GM23338 (cell line): ENCODE data around the gene LRRC18. TPM values are rescaled to one million over a fixed set of nuclear protein-coding genes. Genes with fewer than 3 reads are reported as not detected.

Experiments
- ATAC-seq: fragments of 200-7000 bp; cut with Tn5 transposase; 3 replicates; pipeline ENCODE4 v1.9.1; 2020
- DNase-seq: peaks from one replicate; pipeline ENCODE4 v3.0.0-alpha.2; 2015; ENCODE audit warnings: low spot score
- H2AFZ ChIP-seq: fragments of 200-600 bp; sonication (generic); 2 replicates; pipeline ENCODE4 v1.8.0; 2016; ENCODE audit warnings: antibody characterized with exemption, mild to moderate bottlenecking, moderate library complexity
- H3F3A ChIP-seq: fragments of 200-600 bp; sonication (generic); replicated peaks from 2 replicates; pipeline ENCODE4 v1.8.0; 2017; ENCODE audit warnings: antibody characterized with exemption, mixed run types, low read depth
- H3K27ac ChIP-seq: fragments of 200-600 bp; sonication (generic); 2 replicates; pipeline ENCODE4 v1.6.1; 2016; ENCODE audit warnings: low read depth
- H3K27me3 ChIP-seq: fragments of 200-600 bp; sonication (generic); 2 replicates; pipeline ENCODE4 v1.8.0; 2016; ENCODE audit warnings: mild to moderate bottlenecking, mixed run types, moderate library complexity; ENCODE audit not compliant: insufficient read depth
- H3K36me3 ChIP-seq: fragments of 200-600 bp; sonication (generic); 2 replicates; pipeline ENCODE4 v1.8.0; 2016; ENCODE audit warnings: mild to moderate bottlenecking; ENCODE audit not compliant: insufficient read depth
- H3K4me1 ChIP-seq: fragments of 200-600 bp; sonication (generic); 2 replicates; pipeline ENCODE4 v1.8.0; 2016; ENCODE audit warnings: mild to moderate bottlenecking, moderate library complexity; ENCODE audit not compliant: insufficient read depth
- H3K4me2 ChIP-seq: fragments of 200-600 bp; sonication (generic); 2 replicates; pipeline ENCODE4 v1.7.1; 2017; ENCODE audit warnings: mixed run types
- H3K4me3 ChIP-seq: fragments of 200-600 bp; sonication (generic); 2 replicates; pipeline ENCODE4 v1.6.1; 2016; ENCODE audit warnings: mixed run types
- H3K79me2 ChIP-seq: fragments of 200-600 bp; sonication (generic); replicated peaks from 2 replicates; pipeline ENCODE4 v1.8.0; 2017; ENCODE audit warnings: mild to moderate bottlenecking; ENCODE audit not compliant: insufficient read depth
- H3K9me2 ChIP-seq: fragments of 200-600 bp; sonication (generic); 2 replicates; pipeline ENCODE4 v1.8.0; 2017; ENCODE audit not compliant: insufficient read depth
- H4K20me1 ChIP-seq: fragments of 200-600 bp; sonication (generic); replicated peaks from 2 replicates; pipeline ENCODE4 v1.8.0; 2017; ENCODE audit warnings: mild to moderate bottlenecking; ENCODE audit not compliant: insufficient read depth
- H3K27ac Mint-ChIP-seq: 2 replicates; pipeline ENCODE4 v1.8.0; 2020; ENCODE audit warnings: inconsistent platforms, mild to moderate bottlenecking, moderate library complexity, mixed read lengths
- H3K27me3 Mint-ChIP-seq: 3 replicates; pipeline ENCODE4 v1.8.0; 2022; ENCODE audit warnings: low read depth, mild to moderate bottlenecking, moderate library complexity, mixed read lengths, inconsistent platforms; ENCODE audit not compliant: insufficient read depth, poor library complexity
- H3K36me3 Mint-ChIP-seq: 3 replicates; pipeline ENCODE4 v1.8.0; 2021; ENCODE audit warnings: low read depth, mild to moderate bottlenecking, inconsistent platforms, moderate library complexity, mixed read lengths
- H3K4me1 Mint-ChIP-seq: 3 replicates; pipeline ENCODE4 v1.8.0; 2020; ENCODE audit warnings: mild to moderate bottlenecking, inconsistent platforms, mixed read lengths
- H3K4me3 Mint-ChIP-seq: 3 replicates; pipeline ENCODE4 v1.8.0; 2021; ENCODE audit warnings: moderate library complexity, mild to moderate bottlenecking, inconsistent platforms, mixed read lengths
- H3K9me3 Mint-ChIP-seq: 3 replicates; pipeline ENCODE4 v1.8.0; 2020; ENCODE audit warnings: moderate library complexity, mild to moderate bottlenecking, inconsistent platforms, mixed read lengths
- CREB1 ChIP-seq: fragments of 250-450 bp; sonication (Bioruptor Pico); IDR thresholded peaks from 2 replicates; pipeline ENCODE4 v1.5.0; 2020; ENCODE audit warnings: low read depth, mild to moderate bottlenecking, moderate library complexity
- EZH2 ChIP-seq: fragments of 200-600 bp; sonication (generic); IDR thresholded peaks from one replicate; pipeline ENCODE4 v1.8.0; 2017; ENCODE audit warnings: antibody characterized with exemption, mild to moderate bottlenecking, low read depth; ENCODE audit not compliant: unreplicated experiment
- EZH2phosphoT487 ChIP-seq: fragments of 200-600 bp; sonication (generic); IDR thresholded peaks from one replicate; pipeline ENCODE4 v1.8.1; 2018; ENCODE audit warnings: antibody characterized with exemption; ENCODE audit not compliant: unreplicated experiment
- JUNB ChIP-seq: IDR thresholded peaks from one replicate; pipeline ENCODE4 v1.6.1; 2016; ENCODE audit warnings: antibody characterized with exemption; ENCODE audit not compliant: unreplicated experiment
- NANOG ChIP-seq: IDR thresholded peaks from 2 replicates; pipeline ENCODE4 v1.6.1; 2016; ENCODE audit warnings: antibody characterized with exemption, borderline replicate concordance
- POLR2AphosphoS5 ChIP-seq: IDR thresholded peaks from 2 replicates; pipeline ENCODE4 v1.6.1; 2016; ENCODE audit warnings: antibody characterized with exemption, low read depth
- STAT1 ChIP-seq: IDR thresholded peaks from one replicate; pipeline ENCODE4 v1.6.1; 2016; ENCODE audit warnings: antibody characterized with exemption; ENCODE audit not compliant: unreplicated experiment
- ZNF114 ChIP-seq: fragments of 250-450 bp; sonication (Bioruptor Pico); IDR thresholded peaks from 2 replicates; pipeline ENCODE4 v1.5.0; 2020; ENCODE audit warnings: mild to moderate bottlenecking, moderate library complexity
- ZNF331 ChIP-seq: fragments of 250-450 bp; sonication (Bioruptor Pico); IDR thresholded peaks from 2 replicates; pipeline ENCODE4 v1.5.0; 2020; ENCODE audit warnings: low read depth, mild to moderate bottlenecking, moderate library complexity
- polyA plus RNA-seq: library from polyadenylated mRNA; unstranded; fragments of >200 nt; fragmentation: Nextera tagmentation; extraction: Ambion mirVana; gene quantifications from 2 replicates; pipeline ENCODE4 v1.2.1, GENCODE V29; 2016
- total RNA-seq: library from RNA; depleted of rRNA; stranded (reverse); fragments of >200 nt; shearing (Covaris generic); gene quantifications from 2 replicates; pipeline ENCODE4 v1.2.3, GENCODE V29; 2014
- TF ChIP-seq, protein P1 (sequence below), 2 experiments: fragments of 200-600 bp in 1 of 2; sonication (generic) in 1 of 2; conservative IDR thresholded peaks; 2 replicates each; pipeline versions ENCODE4 v1.5.1 to v1.6.1; 2016 to 2017; ENCODE audit warnings: antibody characterized with exemption in 2 of 2, low read depth in 2 of 2, mild to moderate bottlenecking in 2 of 2, moderate library complexity in 1 of 2
- TF ChIP-seq, protein P2 (sequence below): fragments of 250-450 bp; sonication (Bioruptor Pico); IDR thresholded peaks from 2 replicates; pipeline ENCODE4 v1.5.0; 2020; ENCODE audit warnings: mild to moderate bottlenecking, moderate library complexity
- TF ChIP-seq, protein P3 (sequence below): IDR thresholded peaks from 2 replicates; pipeline ENCODE4 v1.6.1; 2016; ENCODE audit warnings: antibody characterized with exemption
- TF ChIP-seq, protein P4 (sequence below): IDR thresholded peaks from one replicate; pipeline ENCODE4 v1.6.1; 2018; ENCODE audit warnings: antibody characterized with exemption; ENCODE audit not compliant: unreplicated experiment

LRRC18 gene
- total and polyA plus RNA-seq, 2 experiments from 2014 or later, result not detected

DNA sequence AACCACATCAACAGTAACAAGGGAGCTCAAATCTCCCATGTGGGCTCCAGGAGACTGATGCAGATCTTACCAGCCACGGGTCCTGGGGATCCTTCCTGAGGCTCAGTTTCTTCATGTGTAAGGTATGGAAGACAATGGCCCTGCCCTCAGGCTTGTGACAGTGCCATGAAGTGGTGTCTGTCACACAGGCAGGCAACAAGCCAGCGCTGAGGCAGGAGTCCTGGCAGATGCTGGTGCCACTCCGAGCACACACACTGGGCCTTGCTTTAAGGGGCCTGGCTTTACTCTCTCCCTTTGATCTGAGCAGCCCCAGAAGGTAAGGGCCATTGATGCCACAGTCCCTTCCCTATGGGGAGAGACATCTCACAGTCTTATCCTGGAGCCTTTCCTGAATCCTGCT lies 28.4 kb upstream of the LRRC18 start:
- Histone ChIP-seq H3K4me2 (no peak overlapping the region), H3K4me1 (no peaks in the 10 kb centered on the region), H3K79me2 (no peaks in the 10 kb centered on the region), H3F3A (no peaks in the 10 kb centered on the region), H2AFZ (no peak overlapping the region), H3K27ac (no peak overlapping the region), H4K20me1 (no peaks in the 10 kb centered on the region), H3K9me2 (no peaks in the 10 kb centered on the region), H3K36me3 (no peaks in the 10 kb centered on the region), H3K27me3 (no peaks in the 10 kb centered on the region), H3K4me3 (no peak overlapping the region)
- ATAC-seq, result no peak
- H3K27me3 Mint-ChIP-seq, result peaks cover 4% of the 10 kb centered on the region
- H3K27ac Mint-ChIP-seq, result no peak overlapping the region
- H3K4me1 Mint-ChIP-seq, result no peaks in the 10 kb centered on the region
- H3K9me3 Mint-ChIP-seq, result no peaks in the 10 kb centered on the region
- no peak for DNase-seq
- H3K36me3 Mint-ChIP-seq, result no peaks in the 10 kb centered on the region
- TF ChIP-seq EZH2 (no peak), CREB1 (CRISPR knock-in tag) (no peak), POLR2AphosphoS5 (no peak), STAT1 (no peak), ZNF114 (no peak), NANOG (no peak), EZH2phosphoT487 (no peak), JUNB (no peak), ZNF331 (CRISPR knock-in tag) (no peak)
- TF ChIP-seq, protein P1, sequence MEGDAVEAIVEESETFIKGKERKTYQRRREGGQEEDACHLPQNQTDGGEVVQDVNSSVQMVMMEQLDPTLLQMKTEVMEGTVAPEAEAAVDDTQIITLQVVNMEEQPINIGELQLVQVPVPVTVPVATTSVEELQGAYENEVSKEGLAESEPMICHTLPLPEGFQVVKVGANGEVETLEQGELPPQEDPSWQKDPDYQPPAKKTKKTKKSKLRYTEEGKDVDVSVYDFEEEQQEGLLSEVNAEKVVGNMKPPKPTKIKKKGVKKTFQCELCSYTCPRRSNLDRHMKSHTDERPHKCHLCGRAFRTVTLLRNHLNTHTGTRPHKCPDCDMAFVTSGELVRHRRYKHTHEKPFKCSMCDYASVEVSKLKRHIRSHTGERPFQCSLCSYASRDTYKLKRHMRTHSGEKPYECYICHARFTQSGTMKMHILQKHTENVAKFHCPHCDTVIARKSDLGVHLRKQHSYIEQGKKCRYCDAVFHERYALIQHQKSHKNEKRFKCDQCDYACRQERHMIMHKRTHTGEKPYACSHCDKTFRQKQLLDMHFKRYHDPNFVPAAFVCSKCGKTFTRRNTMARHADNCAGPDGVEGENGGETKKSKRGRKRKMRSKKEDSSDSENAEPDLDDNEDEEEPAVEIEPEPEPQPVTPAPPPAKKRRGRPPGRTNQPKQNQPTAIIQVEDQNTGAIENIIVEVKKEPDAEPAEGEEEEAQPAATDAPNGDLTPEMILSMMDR (conservative IDR thresholded peaks at IDR 0.05; ENCODE audit: low read depth in 2 of 2), result no peak
- TF ChIP-seq, protein P2, sequence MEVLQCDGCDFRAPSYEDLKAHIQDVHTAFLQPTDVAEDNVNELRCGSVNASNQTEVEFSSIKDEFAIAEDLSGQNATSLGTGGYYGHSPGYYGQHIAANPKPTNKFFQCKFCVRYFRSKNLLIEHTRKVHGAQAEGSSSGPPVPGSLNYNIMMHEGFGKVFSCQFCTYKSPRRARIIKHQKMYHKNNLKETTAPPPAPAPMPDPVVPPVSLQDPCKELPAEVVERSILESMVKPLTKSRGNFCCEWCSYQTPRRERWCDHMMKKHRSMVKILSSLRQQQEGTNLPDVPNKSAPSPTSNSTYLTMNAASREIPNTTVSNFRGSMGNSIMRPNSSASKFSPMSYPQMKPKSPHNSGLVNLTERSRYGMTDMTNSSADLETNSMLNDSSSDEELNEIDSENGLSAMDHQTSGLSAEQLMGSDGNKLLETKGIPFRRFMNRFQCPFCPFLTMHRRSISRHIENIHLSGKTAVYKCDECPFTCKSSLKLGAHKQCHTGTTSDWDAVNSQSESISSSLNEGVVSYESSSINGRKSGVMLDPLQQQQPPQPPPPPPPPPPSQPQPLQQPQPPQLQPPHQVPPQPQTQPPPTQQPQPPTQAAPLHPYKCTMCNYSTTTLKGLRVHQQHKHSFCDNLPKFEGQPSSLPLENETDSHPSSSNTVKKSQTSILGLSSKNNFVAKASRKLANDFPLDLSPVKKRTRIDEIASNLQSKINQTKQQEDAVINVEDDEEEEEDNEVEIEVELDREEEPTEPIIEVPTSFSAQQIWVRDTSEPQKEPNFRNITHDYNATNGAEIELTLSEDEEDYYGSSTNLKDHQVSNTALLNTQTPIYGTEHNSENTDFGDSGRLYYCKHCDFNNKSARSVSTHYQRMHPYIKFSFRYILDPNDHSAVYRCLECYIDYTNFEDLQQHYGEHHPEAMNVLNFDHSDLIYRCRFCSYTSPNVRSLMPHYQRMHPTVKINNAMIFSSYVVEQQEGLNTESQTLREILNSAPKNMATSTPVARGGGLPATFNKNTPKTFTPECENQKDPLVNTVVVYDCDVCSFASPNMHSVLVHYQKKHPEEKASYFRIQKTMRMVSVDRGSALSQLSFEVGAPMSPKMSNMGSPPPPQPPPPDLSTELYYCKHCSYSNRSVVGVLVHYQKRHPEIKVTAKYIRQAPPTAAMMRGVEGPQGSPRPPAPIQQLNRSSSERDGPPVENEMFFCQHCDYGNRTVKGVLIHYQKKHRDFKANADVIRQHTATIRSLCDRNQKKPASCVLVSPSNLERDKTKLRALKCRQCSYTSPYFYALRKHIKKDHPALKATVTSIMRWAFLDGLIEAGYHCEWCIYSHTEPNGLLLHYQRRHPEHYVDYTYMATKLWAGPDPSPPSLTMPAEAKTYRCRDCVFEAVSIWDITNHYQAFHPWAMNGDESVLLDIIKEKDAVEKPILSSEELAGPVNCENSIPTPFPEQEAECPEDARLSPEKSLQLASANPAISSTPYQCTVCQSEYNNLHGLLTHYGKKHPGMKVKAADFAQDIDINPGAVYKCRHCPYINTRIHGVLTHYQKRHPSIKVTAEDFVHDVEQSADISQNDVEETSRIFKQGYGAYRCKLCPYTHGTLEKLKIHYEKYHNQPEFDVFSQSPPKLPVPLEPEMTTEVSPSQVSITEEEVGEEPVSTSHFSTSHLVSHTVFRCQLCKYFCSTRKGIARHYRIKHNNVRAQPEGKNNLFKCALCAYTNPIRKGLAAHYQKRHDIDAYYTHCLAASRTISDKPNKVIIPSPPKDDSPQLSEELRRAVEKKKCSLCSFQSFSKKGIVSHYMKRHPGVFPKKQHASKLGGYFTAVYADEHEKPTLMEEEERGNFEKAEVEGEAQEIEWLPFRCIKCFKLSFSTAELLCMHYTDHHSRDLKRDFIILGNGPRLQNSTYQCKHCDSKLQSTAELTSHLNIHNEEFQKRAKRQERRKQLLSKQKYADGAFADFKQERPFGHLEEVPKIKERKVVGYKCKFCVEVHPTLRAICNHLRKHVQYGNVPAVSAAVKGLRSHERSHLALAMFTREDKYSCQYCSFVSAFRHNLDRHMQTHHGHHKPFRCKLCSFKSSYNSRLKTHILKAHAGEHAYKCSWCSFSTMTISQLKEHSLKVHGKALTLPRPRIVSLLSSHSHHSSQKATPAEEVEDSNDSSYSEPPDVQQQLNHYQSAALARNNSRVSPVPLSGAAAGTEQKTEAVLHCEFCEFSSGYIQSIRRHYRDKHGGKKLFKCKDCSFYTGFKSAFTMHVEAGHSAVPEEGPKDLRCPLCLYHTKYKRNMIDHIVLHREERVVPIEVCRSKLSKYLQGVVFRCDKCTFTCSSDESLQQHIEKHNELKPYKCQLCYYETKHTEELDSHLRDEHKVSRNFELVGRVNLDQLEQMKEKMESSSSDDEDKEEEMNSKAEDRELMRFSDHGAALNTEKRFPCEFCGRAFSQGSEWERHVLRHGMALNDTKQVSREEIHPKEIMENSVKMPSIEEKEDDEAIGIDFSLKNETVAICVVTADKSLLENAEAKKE (CRISPR knock-in tag), result no peak
- TF ChIP-seq, protein P3, sequence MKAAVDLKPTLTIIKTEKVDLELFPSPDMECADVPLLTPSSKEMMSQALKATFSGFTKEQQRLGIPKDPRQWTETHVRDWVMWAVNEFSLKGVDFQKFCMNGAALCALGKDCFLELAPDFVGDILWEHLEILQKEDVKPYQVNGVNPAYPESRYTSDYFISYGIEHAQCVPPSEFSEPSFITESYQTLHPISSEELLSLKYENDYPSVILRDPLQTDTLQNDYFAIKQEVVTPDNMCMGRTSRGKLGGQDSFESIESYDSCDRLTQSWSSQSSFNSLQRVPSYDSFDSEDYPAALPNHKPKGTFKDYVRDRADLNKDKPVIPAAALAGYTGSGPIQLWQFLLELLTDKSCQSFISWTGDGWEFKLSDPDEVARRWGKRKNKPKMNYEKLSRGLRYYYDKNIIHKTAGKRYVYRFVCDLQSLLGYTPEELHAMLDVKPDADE, result no peak
- TF ChIP-seq, protein P4, sequence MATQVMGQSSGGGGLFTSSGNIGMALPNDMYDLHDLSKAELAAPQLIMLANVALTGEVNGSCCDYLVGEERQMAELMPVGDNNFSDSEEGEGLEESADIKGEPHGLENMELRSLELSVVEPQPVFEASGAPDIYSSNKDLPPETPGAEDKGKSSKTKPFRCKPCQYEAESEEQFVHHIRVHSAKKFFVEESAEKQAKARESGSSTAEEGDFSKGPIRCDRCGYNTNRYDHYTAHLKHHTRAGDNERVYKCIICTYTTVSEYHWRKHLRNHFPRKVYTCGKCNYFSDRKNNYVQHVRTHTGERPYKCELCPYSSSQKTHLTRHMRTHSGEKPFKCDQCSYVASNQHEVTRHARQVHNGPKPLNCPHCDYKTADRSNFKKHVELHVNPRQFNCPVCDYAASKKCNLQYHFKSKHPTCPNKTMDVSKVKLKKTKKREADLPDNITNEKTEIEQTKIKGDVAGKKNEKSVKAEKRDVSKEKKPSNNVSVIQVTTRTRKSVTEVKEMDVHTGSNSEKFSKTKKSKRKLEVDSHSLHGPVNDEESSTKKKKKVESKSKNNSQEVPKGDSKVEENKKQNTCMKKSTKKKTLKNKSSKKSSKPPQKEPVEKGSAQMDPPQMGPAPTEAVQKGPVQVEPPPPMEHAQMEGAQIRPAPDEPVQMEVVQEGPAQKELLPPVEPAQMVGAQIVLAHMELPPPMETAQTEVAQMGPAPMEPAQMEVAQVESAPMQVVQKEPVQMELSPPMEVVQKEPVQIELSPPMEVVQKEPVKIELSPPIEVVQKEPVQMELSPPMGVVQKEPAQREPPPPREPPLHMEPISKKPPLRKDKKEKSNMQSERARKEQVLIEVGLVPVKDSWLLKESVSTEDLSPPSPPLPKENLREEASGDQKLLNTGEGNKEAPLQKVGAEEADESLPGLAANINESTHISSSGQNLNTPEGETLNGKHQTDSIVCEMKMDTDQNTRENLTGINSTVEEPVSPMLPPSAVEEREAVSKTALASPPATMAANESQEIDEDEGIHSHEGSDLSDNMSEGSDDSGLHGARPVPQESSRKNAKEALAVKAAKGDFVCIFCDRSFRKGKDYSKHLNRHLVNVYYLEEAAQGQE, result no peak
- no peak overlapping the region for H3K4me3 Mint-ChIP-seq
